ENCODE measurements around the gene RHO. TPM values are rescaled to one million over a fixed set of nuclear protein-coding genes. Genes with fewer than 3 reads are reported as not detected.
"Not testable (repeated sequence)": the region's sequence is repeated elsewhere in the genome, so short reads cannot be mapped to it uniquely, and the experiment has no call there.

The RHO gene
- total and polyA plus RNA-seq, 2 donors (not counting 3 experiments of a cell fraction or from before 2014, with no cell fraction given): not detected

- no peak overlapping the region for H3K9ac ChIP-seq (replicated peaks; ENCODE audit: extremely low read depth, insufficient read depth, low read length)
These were observed 44.6 kb upstream of the RHO start for GRCh38 chr3:129483870-129484269.

GRCh38 chr3:129485146-129485545 lies 43.3 kb upstream of the RHO start:
- DNase-seq (ENCODE audit: low read depth, low spot score); H3K4me2 ChIP-seq (ENCODE audit: insufficient read depth, low read length); intact Hi-C loops (cut with micrococcal nuclease); FAIRE-seq; H3K79me2 ChIP-seq (ENCODE audit: control insufficient read depth, insufficient read depth, low read length); dilution Hi-C loops (cut with MboI; ENCODE audit: extremely low pct_ligation_motif_present, low sequenced_read_pairs); H3K9me3 ChIP-seq (replicated peaks; ENCODE audit: control insufficient read depth, insufficient read depth, low read length); POLR2A ChIA-PET; H3K9ac ChIP-seq (replicated peaks; ENCODE audit: extremely low read depth, insufficient read depth, low read length); H3K36me3 ChIP-seq (ENCODE audit: control insufficient read depth in 2 of 2, extremely low read depth in 1 of 2, insufficient read depth in 2 of 2, low read length in 2 of 2); H3K27me3 ChIP-seq (ENCODE audit: control insufficient read depth in 2 of 2, insufficient read depth in 2 of 2, low read length in 2 of 2); H2AFZ ChIP-seq (ENCODE audit: low read depth, low read length); H3K27ac ChIP-seq (ENCODE audit: insufficient read depth, low read depth, low read length); H4K20me1 ChIP-seq (replicated peaks; ENCODE audit: control insufficient read depth, extremely low read depth, insufficient read depth, low read length); BruUV-seq (replicated peaks); H3K4me3 ChIP-seq (replicated peaks in 1 of 3; ENCODE audit: insufficient read depth in 1 of 3, low read depth in 1 of 3, low read length in 3 of 3); H3K9me1 ChIP-seq (replicated peaks; ENCODE audit: control insufficient read depth, extremely low read depth, insufficient read depth, low read length): not testable (repeated sequence)
- peaks cover 11% of the 10 kb centered on the region for H3K4me1 ChIP-seq (ENCODE audit: control insufficient read depth, extremely low read depth, insufficient read depth, low read length)
- CTCF ChIA-PET: interaction anchor here (1.7 to 3.4 kb wide), 3 partner anchors 10 to 102 kb away, joined by 4 to 23 read pairs (median 5); no protein-coding TSS in a partner anchor

More at GRCh38 chr3:129483870-129484269, 44.6 kb upstream of the RHO start:
- Histone ChIP-seq H2AFZ (ENCODE audit: low read depth, low read length) (no peak overlapping the region), H3K36me3 (ENCODE audit: control insufficient read depth in 2 of 2, extremely low read depth in 1 of 2, insufficient read depth in 2 of 2, low read length in 2 of 2) (peaks cover 2 to 7% of the 10 kb centered on the region in 2 experiments), H3K9me3 (replicated peaks; ENCODE audit: control insufficient read depth, insufficient read depth, low read length) (no peaks in the 10 kb centered on the region), H3K4me3 (replicated peaks in 1 of 3; ENCODE audit: insufficient read depth in 1 of 3, low read depth in 1 of 3, low read length in 3 of 3) (no peak overlapping the region), H3K4me2 (ENCODE audit: insufficient read depth, low read length) (no peak overlapping the region), H3K27me3 (ENCODE audit: control insufficient read depth in 2 of 2, insufficient read depth in 2 of 2, low read length in 2 of 2) (no peaks in the 10 kb centered on the region), H4K20me1 (replicated peaks; ENCODE audit: control insufficient read depth, extremely low read depth, insufficient read depth, low read length) (no peaks in the 10 kb centered on the region), H3K4me1 (ENCODE audit: control insufficient read depth, extremely low read depth, insufficient read depth, low read length) (peaks cover 11% of the 10 kb centered on the region), H3K9me1 (replicated peaks; ENCODE audit: control insufficient read depth, extremely low read depth, insufficient read depth, low read length) (no peaks in the 10 kb centered on the region), H3K27ac (ENCODE audit: insufficient read depth, low read depth, low read length) (no peak overlapping the region), H3K79me2 (ENCODE audit: control insufficient read depth, insufficient read depth, low read length) (no peaks in the 10 kb centered on the region)
- POLR2A ChIA-PET: no interaction called here
- dilution Hi-C loops (cut with MboI; ENCODE audit: extremely low pct_ligation_motif_present, low sequenced_read_pairs): no loop called here
- no peak for TF ChIP-seq CTCF (IDR thresholded peaks at IDR 0.05; ENCODE audit: extremely low read depth in 1 of 2, insufficient read depth in 1 of 2, low read depth in 1 of 2, low read length in 2 of 2)
- no peak for TF ChIP-seq EZH2 (IDR thresholded peaks at IDR 0.05; ENCODE audit: borderline replicate concordance, low read depth, low read length, severe bottlenecking)
- TF ChIP-seq FOS (IDR thresholded peaks at IDR 0.05; ENCODE audit: borderline replicate concordance, insufficient read depth, low read length): no peak
- TF ChIP-seq MYC (IDR thresholded peaks at IDR 0.05; ENCODE audit: low read depth, low read length): no peak
- FAIRE-seq (no peak), DNase-seq (ENCODE audit: low read depth, low spot score) (no peak)
- intact Hi-C loops (cut with micrococcal nuclease): no loop called here
- CTCF ChIA-PET: interaction anchor here (1.7 kb wide), 1 partner anchor 82 kb away, joined by 4 read pairs; no protein-coding TSS in a partner anchor
- BruUV-seq (replicated peaks): no TSS peak

All from endothelial cell of umbilical vein (primary cell).